ENCODE measurements around the gene NCAPG2. TPM values are rescaled to one million over a fixed set of nuclear protein-coding genes. Genes with fewer than 3 reads are reported as not detected.

The NCAPG2 gene
- total and polyA plus RNA-seq, 2 of the 13 experiments (the other 11 are each of a cell fraction or from before 2014, with no cell fraction given) = 15.1 to 30.7 TPM

DNA sequence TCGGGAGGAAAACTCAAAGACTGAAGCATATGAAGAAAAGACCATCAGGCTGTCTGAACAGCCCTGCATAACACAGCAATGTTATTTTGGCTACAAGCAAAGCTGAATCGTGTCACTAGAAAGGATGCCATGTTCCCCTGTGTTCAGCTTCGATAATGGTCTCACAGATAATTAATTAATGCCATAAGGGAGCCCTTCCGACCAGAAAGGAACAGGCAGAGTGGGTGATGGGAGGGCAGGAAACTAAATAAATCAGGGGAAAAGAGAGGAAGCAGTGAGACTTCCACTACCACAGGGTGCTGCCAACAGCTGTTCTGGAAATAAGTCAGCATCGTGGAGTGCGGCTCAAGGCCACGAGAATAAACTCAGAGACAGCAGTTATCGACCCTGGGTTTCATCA, 120.2 kb downstream of the NCAPG2 start (continued):
- TF ChIP-seq SOX5 (CRISPR knock-in tag; IDR thresholded peaks at IDR 0.05; ENCODE audit: borderline replicate concordance) (no peak), CREB1 (IDR thresholded peaks at IDR 0.05) (no peak), CREB1 (CRISPR knock-in tag; IDR thresholded peaks at IDR 0.05) (no peak), ZNF451 (CRISPR knock-in tag; IDR thresholded peaks at IDR 0.05) (no peak), ZNF326 (CRISPR knock-in tag; IDR thresholded peaks at IDR 0.05; ENCODE audit: borderline replicate concordance) (no peak), GATAD2A (CRISPR knock-in tag; IDR thresholded peaks at IDR 0.05) (no peak), HHEX (CRISPR knock-in tag; IDR thresholded peaks at IDR 0.05) (no peak)

DNA sequence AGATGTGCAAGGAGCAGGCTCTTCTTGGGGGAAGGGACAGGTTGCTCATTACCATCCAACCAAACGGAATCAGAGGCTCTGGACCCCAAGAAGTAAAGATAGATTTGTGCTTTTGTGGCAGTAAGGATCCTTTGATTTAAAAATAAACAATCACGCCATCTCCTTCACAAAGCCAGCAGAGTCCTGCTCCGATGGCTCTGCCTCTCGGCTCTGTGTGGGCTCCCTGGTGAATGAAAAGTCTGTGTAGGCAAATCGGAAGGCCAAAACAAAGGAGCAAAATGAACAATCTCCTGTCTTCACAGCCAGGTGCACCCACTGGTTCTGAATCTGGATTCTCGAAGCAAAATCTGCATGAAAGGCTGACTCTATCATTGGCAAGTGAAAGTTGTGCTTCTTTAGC, 120.8 kb downstream of the NCAPG2 start:
- Histone ChIP-seq H3K4me3 (replicated peaks in 1 of 3; ENCODE audit: insufficient read depth in 1 of 3, low read depth in 2 of 3, low read length in 3 of 3) (peak overlapping the region in 1 of 3 experiments; percentile 35; a peak in 2 of 6 replicates), H3K9ac (ENCODE audit: insufficient read depth, low read depth, low read length) (peak overlapping the region; percentile 42; the same call in 1 of the 2 replicates), H3K36me3 (replicated peaks in 1 of 2; ENCODE audit: control insufficient read depth in 1 of 2, insufficient read depth in 2 of 2, low read length in 2 of 2) (peaks cover 0 to 12% of the 10 kb centered on the region in 2 experiments; a peak in 3 of 5 replicates), H4K20me1 (ENCODE audit: insufficient read depth, low read length) (no peaks in the 10 kb centered on the region), H3K79me2 (ENCODE audit: insufficient read depth, low read length) (peaks cover 58% of the 10 kb centered on the region), H3K27ac (ENCODE audit: extremely low read length, insufficient read depth, low read length) (peak overlapping the region; percentile 89), H2AFZ (ENCODE audit: low read length) (no peak overlapping the region), H3K4me1 (ENCODE audit: insufficient read depth, low read length) (peaks cover 85% of the 10 kb centered on the region), H3K9me3 (ENCODE audit: low read length) (peaks cover 6% of the 10 kb centered on the region), H3K4me2 (ENCODE audit: low read depth, low read length) (peak overlapping the region; percentile 81), H3K27me3 (ENCODE audit: control insufficient read depth in 1 of 2, insufficient read depth in 2 of 2, low read length in 2 of 2) (no peaks in the 10 kb centered on the region; a peak in 1 of 5 replicates)
- ChIA-PET CTCF (ENCODE audit: low intra/inter-chr PET ratio, low total read pairs) (no interaction called here), POLR2A (interaction anchor here (0.7 to 1.6 kb wide), 5 partner anchors 43 to 279 kb away, joined by 3 to 5 read pairs (median 3); no protein-coding TSS in a partner anchor)
- intact Hi-C loops (cut with micrococcal nuclease; ENCODE audit: unreplicated experiment) = loop anchor here (5.0 kb wide), 1 partner anchor 87 kb away; no protein-coding TSS in a partner anchor
- in situ Hi-C loops (cut with HindIII; ENCODE audit: extremely low pct_ligation_motif_present, low pct_unique_long_range_greater_than_20kb) = no loop called here
- DNase-seq (ENCODE audit: low spot score) = no peak
- TF ChIP-seq JUN (CRISPR knock-in tag; IDR thresholded peaks at IDR 0.05) (no peak), HMG20B (CRISPR knock-in tag; conservative IDR thresholded peaks at IDR 0.05) (no peak), REPIN1 (CRISPR knock-in tag; IDR thresholded peaks at IDR 0.05; ENCODE audit: borderline replicate concordance, low read depth) (no peak), EEA1 (CRISPR knock-in tag; IDR thresholded peaks at IDR 0.05; ENCODE audit: borderline replicate concordance) (no peak), ZNF547 (CRISPR knock-in tag; IDR thresholded peaks at IDR 0.05) (no peak), ZNF234 (CRISPR knock-in tag; conservative IDR thresholded peaks at IDR 0.05) (no peak), ISX (CRISPR knock-in tag; conservative IDR thresholded peaks at IDR 0.05) (no peak), ZFYVE20 (CRISPR knock-in tag; IDR thresholded peaks at IDR 0.05; ENCODE audit: borderline replicate concordance, low read depth) (no peak), ZBTB7B (CRISPR knock-in tag; IDR thresholded peaks at IDR 0.05) (no peak), ERF (CRISPR knock-in tag; IDR thresholded peaks at IDR 0.05) (no peak)
- TF ChIP-seq, protein P1, sequence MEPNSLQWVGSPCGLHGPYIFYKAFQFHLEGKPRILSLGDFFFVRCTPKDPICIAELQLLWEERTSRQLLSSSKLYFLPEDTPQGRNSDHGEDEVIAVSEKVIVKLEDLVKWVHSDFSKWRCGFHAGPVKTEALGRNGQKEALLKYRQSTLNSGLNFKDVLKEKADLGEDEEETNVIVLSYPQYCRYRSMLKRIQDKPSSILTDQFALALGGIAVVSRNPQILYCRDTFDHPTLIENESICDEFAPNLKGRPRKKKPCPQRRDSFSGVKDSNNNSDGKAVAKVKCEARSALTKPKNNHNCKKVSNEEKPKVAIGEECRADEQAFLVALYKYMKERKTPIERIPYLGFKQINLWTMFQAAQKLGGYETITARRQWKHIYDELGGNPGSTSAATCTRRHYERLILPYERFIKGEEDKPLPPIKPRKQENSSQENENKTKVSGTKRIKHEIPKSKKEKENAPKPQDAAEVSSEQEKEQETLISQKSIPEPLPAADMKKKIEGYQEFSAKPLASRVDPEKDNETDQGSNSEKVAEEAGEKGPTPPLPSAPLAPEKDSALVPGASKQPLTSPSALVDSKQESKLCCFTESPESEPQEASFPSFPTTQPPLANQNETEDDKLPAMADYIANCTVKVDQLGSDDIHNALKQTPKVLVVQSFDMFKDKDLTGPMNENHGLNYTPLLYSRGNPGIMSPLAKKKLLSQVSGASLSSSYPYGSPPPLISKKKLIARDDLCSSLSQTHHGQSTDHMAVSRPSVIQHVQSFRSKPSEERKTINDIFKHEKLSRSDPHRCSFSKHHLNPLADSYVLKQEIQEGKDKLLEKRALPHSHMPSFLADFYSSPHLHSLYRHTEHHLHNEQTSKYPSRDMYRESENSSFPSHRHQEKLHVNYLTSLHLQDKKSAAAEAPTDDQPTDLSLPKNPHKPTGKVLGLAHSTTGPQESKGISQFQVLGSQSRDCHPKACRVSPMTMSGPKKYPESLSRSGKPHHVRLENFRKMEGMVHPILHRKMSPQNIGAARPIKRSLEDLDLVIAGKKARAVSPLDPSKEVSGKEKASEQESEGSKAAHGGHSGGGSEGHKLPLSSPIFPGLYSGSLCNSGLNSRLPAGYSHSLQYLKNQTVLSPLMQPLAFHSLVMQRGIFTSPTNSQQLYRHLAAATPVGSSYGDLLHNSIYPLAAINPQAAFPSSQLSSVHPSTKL (CRISPR knock-in tag; IDR thresholded peaks at IDR 0.05) = no peak
- TF ChIP-seq, protein P2, sequence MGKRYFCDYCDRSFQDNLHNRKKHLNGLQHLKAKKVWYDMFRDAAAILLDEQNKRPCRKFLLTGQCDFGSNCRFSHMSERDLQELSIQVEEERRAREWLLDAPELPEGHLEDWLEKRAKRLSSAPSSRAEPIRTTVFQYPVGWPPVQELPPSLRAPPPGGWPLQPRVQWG (CRISPR knock-in tag; IDR thresholded peaks at IDR 0.05; ENCODE audit: borderline replicate concordance, low read depth) = no peak
- TF ChIP-seq, protein P3, sequence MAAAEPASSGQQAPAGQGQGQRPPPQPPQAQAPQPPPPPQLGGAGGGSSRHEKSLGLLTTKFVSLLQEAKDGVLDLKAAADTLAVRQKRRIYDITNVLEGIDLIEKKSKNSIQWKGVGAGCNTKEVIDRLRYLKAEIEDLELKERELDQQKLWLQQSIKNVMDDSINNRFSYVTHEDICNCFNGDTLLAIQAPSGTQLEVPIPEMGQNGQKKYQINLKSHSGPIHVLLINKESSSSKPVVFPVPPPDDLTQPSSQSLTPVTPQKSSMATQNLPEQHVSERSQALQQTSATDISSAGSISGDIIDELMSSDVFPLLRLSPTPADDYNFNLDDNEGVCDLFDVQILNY (CRISPR knock-in tag; conservative IDR thresholded peaks at IDR 0.05) = no peak
- WGBS (ENCODE audit: low lambda C conversion rate) = 74% methylated on average over 5 of the region's 6 CpGs
- BruUV-seq (replicated peaks) = no TSS peak
- FAIRE-seq = no peak
- no peak for ATAC-seq

All from HepG2 (cell line).